HG03565 (cell line): Measurements from ENCODE around the gene SMAD6.

Experiments used
- ATAC-seq: cut with Tn5 transposase; IDR thresholded peaks from one replicate; pipeline ENCODE4 v1.9.1; 2021; ENCODE audit warnings: mild to moderate bottlenecking, moderate library complexity; ENCODE audit not compliant: unreplicated experiment

SMAD6 gene

GRCh38 chr15:66702035-66702786 is at the start of gene SMAD6:
Gene SMAD6 (plus strand): TSS chr15:66702236. CDS start chr15:66703259, 1,023 bp downstream.
- ATAC-seq = no peak

GRCh38 chr15:66652806-66653205 is 49.2 kb upstream of the SMAD6 start:
- ATAC-seq = no peak

- no peak for ATAC-seq
Observed at GRCh38 chr15:66653398-66653797, 48.6 kb upstream of the SMAD6 start.

- ATAC-seq = no peak
Observed at GRCh38 chr15:66653852-66654251, 48.2 kb upstream of the SMAD6 start.

- no peak for ATAC-seq
Observed at GRCh38 chr15:66654361-66654738, 47.7 kb upstream of the SMAD6 start.

- ATAC-seq = no peak
Observed at GRCh38 chr15:66654739-66655375, 47.2 kb upstream of the SMAD6 start.

- ATAC-seq = no peak
Observed at GRCh38 chr15:66655511-66655910, 46.5 kb upstream of the SMAD6 start.

GRCh38 chr15:66655997-66656396 is 46.0 kb upstream of the SMAD6 start:
- no peak for ATAC-seq

- ATAC-seq = no peak
Observed at GRCh38 chr15:66657185-66658020, 44.6 kb upstream of the SMAD6 start.

- ATAC-seq = no peak
Observed at GRCh38 chr15:66658044-66658443, 44.0 kb upstream of the SMAD6 start.

GRCh38 chr15:66658855-66659254 is 43.2 kb upstream of the SMAD6 start:
- no peak for ATAC-seq

GRCh38 chr15:66659384-66659783 is 42.7 kb upstream of the SMAD6 start:
- ATAC-seq = no peak

- no peak for ATAC-seq
Observed at GRCh38 chr15:66661432-66662096, 40.5 kb upstream of the SMAD6 start.

- ATAC-seq = no peak
Observed at GRCh38 chr15:66662522-66662921, 39.5 kb upstream of the SMAD6 start.

GRCh38 chr15:66663664-66664063 is 38.4 kb upstream of the SMAD6 start:
- no peak for ATAC-seq

GRCh38 chr15:66670175-66670574 is 31.9 kb upstream of the SMAD6 start:
- no peak for ATAC-seq

- no peak for ATAC-seq
Observed at GRCh38 chr15:66670762-66671580, 31.1 kb upstream of the SMAD6 start.

GRCh38 chr15:66672867-66673266 is 29.2 kb upstream of the SMAD6 start:
- ATAC-seq = no peak

GRCh38 chr15:66673410-66674322 is 28.4 kb upstream of the SMAD6 start:
- ATAC-seq = no peak
